Chondrocyte (in vitro differentiated cells): Measurements from ENCODE around the gene SLC7A9. TPM values are rescaled to one million over a fixed set of nuclear protein-coding genes. Genes with fewer than 3 reads are reported as not detected.
"Not testable (repeated sequence)": the region's sequence is repeated elsewhere in the genome, so short reads cannot be mapped to it uniquely, and the experiment has no call there.

Source experiments
- DNase-seq: peaks from one replicate; pipeline ENCODE4 v3.0.0; 2021; ENCODE audit warnings: mixed read lengths, low spot score
- H3K27ac Mint-ChIP-seq: one replicate; pipeline ENCODE4 v1.8.0; 2021; ENCODE audit warnings: mild to moderate bottlenecking, moderate library complexity, mixed read lengths; ENCODE audit not compliant: unreplicated experiment
- H3K27me3 Mint-ChIP-seq: 2 replicates; pipeline ENCODE4 v1.8.0; 2021; ENCODE audit warnings: low read depth, mixed read lengths
- H3K36me3 Mint-ChIP-seq: 2 replicates; pipeline ENCODE4 v1.8.0; 2021; ENCODE audit warnings: low read depth, mixed read lengths
- H3K4me1 Mint-ChIP-seq: 2 replicates; pipeline ENCODE4 v1.8.0; 2021; ENCODE audit warnings: low read depth, mild to moderate bottlenecking, mixed read lengths
- H3K4me3 Mint-ChIP-seq: one replicate; pipeline ENCODE4 v1.8.0; 2021; ENCODE audit warnings: mild to moderate bottlenecking, moderate library complexity, mixed read lengths; ENCODE audit not compliant: unreplicated experiment
- H3K9me3 Mint-ChIP-seq: 2 replicates; pipeline ENCODE4 v1.8.0; 2021; ENCODE audit warnings: low read depth, mixed read lengths
- total RNA-seq: library from RNA; stranded (reverse); gene quantifications from 3 replicates; pipeline ENCODE4 v1.2.1, GENCODE V29; 2021
- TF ChIP-seq, protein P1 (sequence below): fragments of 200-600 bp; sonication (generic); IDR thresholded peaks from 2 replicates; pipeline ENCODE4 v1.5.0; 2021; ENCODE audit warnings: antibody characterized with exemption, mild to moderate bottlenecking, moderate library complexity

SLC7A9 gene
- total RNA-seq, 1 donor from 2014 or later, result 0.35 TPM

DNA sequence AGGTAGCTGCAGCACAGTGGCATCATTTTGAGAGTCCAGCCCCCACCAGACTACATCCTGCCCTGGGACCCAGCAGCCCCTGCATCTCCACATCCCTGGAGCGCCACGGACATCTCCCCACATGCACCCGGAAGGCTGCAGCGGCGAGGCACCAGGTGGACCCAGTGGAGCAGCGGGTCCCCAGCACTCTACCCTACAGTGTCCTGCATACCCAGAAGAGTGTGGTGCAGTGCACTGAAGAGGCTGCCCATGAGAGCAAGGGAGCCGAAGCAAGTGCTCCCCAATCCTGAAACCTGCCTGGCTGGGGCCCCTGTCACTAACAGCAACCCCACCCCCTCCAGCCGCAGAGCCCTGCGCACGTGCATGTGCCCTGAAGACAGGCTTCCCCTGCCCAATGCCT is 21.3 kb upstream of the SLC7A9 start:
- H3K4me1 Mint-ChIP-seq, result no peaks in the 10 kb centered on the region
- DNase-seq, result no peak
- TF ChIP-seq, protein P1, sequence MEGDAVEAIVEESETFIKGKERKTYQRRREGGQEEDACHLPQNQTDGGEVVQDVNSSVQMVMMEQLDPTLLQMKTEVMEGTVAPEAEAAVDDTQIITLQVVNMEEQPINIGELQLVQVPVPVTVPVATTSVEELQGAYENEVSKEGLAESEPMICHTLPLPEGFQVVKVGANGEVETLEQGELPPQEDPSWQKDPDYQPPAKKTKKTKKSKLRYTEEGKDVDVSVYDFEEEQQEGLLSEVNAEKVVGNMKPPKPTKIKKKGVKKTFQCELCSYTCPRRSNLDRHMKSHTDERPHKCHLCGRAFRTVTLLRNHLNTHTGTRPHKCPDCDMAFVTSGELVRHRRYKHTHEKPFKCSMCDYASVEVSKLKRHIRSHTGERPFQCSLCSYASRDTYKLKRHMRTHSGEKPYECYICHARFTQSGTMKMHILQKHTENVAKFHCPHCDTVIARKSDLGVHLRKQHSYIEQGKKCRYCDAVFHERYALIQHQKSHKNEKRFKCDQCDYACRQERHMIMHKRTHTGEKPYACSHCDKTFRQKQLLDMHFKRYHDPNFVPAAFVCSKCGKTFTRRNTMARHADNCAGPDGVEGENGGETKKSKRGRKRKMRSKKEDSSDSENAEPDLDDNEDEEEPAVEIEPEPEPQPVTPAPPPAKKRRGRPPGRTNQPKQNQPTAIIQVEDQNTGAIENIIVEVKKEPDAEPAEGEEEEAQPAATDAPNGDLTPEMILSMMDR, result no peak
- peaks cover 30% of the 10 kb centered on the region for H3K36me3 Mint-ChIP-seq
- H3K27ac Mint-ChIP-seq, result no peak overlapping the region
- peaks cover 22% of the 10 kb centered on the region for H3K9me3 Mint-ChIP-seq
- no peaks in the 10 kb centered on the region for H3K27me3 Mint-ChIP-seq
- H3K4me3 Mint-ChIP-seq, result no peak overlapping the region

DNA sequence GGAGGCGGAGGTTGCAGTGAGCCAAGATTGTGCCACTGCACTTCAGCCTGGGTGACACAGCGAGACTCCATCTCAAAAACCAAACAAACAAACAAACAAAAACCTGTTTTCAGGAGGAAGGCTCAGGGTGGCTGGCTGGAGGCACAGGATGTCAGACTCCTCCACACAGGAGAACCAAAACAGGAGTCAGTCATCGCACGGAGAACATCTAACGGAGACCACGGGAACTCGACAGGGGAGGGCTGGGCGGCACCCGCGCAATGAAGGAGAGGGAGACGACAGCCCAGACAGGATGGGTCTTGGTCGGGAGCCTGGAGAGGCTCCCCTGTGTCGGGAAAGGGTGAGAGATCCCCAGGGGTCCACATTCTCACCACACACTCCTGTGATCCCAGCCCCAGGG is 20.8 kb upstream of the SLC7A9 start:
- Mint-ChIP-seq H3K9me3 (peaks cover 22% of the 10 kb centered on the region), H3K36me3 (peaks cover 30% of the 10 kb centered on the region), H3K4me1 (no peaks in the 10 kb centered on the region), H3K27ac (no peak overlapping the region), H3K27me3 (no peaks in the 10 kb centered on the region), H3K4me3 (no peak overlapping the region)
- no peak for DNase-seq
- TF ChIP-seq, protein P1, result no peak

DNA sequence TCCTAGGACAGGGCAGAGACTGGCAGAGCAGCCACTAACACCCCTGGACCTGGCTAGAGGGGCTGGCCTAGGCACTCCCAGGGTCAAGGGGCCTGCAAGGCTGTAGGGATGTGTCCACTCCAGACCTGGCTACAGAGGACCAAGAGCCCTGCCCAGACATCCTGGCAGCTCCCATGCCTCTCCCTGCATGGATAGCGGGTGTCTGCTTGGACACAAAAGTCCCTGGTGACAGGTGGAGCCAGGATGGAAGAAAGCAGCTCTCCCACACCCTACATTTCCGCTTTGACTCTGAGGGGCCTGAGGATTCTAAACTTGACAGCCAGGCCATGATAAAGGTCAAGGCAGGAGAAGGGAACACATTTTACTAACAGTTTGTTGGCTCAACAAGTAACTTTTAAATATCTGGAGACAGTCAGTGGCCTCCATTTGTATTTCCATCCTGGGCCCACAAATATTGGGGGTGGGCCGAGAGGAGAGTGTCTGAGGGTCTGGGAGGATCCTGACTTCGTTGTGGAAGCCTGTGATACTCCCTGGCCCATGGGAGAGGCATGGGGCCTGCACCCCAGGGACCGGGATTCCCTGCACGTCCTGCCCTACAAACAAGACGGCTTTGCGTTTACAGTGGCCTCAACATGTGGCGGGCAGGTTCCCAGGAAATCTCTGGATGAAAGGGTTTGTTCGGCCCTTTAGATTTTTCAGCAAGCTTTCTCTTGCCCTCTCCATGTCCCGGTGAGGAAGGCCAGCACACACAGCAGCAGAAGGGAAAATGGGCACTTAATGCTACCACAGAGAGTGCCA is 19.8 kb upstream of the SLC7A9 start:
- H3K4me1 Mint-ChIP-seq, result no peaks in the 10 kb centered on the region
- TF ChIP-seq, protein P1, result no peak
- H3K27me3 Mint-ChIP-seq, result no peaks in the 10 kb centered on the region
- H3K4me3 Mint-ChIP-seq, result no peak overlapping the region
- peaks cover 30% of the 10 kb centered on the region for H3K36me3 Mint-ChIP-seq
- H3K27ac Mint-ChIP-seq, result no peak overlapping the region
- peaks cover 22% of the 10 kb centered on the region for H3K9me3 Mint-ChIP-seq
- no peak for DNase-seq

DNA sequence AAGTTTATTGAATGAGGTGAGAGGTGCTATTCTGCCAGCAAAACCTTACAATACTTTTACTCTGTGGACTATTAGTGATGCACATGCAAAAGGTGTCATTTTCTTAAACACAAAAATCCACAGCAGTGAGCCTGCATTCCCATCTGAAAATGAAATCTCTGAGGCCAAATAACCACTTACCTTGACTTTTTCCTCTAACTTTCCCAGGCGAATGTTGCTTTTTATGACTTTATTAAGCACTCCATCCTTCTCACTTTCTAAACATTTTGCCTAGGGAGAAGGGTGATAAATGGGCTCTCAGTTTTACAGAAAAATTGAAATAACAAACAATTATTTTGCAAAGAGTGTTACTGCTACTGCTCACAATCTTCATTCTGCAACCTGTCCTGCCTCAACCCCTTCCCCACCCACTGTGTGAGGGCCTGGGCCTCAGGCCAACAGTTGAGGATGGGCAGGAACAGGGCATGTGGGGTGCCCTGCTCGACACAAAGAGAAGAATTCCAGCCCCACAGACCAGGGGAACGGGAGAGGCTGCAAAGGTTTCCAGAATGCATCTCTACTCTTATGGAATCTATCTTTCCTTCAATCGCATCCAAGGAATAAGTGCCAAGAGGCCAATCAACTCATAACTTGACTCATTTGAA is 18.1 kb upstream of the SLC7A9 start:
- no peak for DNase-seq
- no peaks in the 10 kb centered on the region for H3K4me1 Mint-ChIP-seq
- peaks cover 21% of the 10 kb centered on the region for H3K36me3 Mint-ChIP-seq
- H3K4me3 Mint-ChIP-seq, result no peak overlapping the region
- H3K27ac Mint-ChIP-seq, result no peak overlapping the region
- TF ChIP-seq, protein P1, result no peak
- H3K27me3 Mint-ChIP-seq, result no peaks in the 10 kb centered on the region
- peaks cover 11% of the 10 kb centered on the region for H3K9me3 Mint-ChIP-seq

DNA sequence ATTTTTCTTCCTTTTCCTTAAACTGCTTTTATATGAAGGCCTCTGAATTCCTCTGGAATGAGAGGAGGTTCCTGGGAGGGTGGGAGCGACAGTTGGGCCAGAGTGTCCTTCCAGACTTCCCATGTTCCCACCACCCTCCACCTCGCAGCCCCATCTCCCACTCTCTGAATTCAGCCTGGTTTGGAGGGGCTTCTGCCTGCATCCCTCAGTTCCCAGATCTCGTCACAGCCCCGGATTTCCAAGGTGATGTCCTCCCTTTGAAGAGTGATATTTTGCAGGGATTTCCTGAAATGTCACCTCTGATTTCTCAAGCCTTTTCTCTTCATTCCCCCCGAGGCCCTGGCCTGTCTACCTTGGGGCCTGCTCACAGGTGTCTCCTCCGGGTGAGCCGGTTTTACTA is 16.7 kb upstream of the SLC7A9 start:
- H3K4me3 Mint-ChIP-seq, result no peak overlapping the region
- H3K9me3 Mint-ChIP-seq, result peaks cover 1% of the 10 kb centered on the region
- TF ChIP-seq, protein P1, result no peak
- no peaks in the 10 kb centered on the region for H3K27me3 Mint-ChIP-seq
- no peak overlapping the region for H3K27ac Mint-ChIP-seq
- no peaks in the 10 kb centered on the region for H3K4me1 Mint-ChIP-seq
- DNase-seq, result no peak
- peaks cover 11% of the 10 kb centered on the region for H3K36me3 Mint-ChIP-seq

DNA sequence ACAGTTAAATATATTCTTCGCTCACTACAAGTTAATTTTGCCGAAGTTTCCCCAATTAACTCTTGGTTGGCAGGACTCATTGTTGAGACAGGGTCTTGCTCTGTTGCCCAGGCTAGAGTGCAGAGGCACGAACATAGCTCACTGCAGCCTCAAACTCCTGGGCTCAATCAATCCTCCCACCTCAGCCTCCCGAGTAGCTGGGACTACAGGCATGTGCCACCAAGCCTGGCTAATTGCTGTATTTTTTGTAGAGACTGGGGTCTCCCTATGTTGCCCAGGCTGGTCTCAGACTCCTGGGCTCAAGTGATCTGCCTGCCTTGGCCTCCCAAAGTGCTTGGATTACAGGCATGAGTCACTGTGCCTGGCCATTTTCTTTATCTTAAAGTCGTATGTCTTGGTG is 15.7 kb upstream of the SLC7A9 start:
- not testable (repeated sequence) for H3K27ac Mint-ChIP-seq, DNase-seq, H3K4me1 Mint-ChIP-seq, H3K4me3 Mint-ChIP-seq, H3K9me3 Mint-ChIP-seq, H3K27me3 Mint-ChIP-seq
- peaks cover 10% of the 10 kb centered on the region for H3K36me3 Mint-ChIP-seq
